ENCODE results near the gene ALKBH1.
"Not testable (repeated sequence)": the region's sequence is repeated elsewhere in the genome, so short reads cannot be mapped to it uniquely, and the experiment has no call there.

The ALKBH1 gene

DNA sequence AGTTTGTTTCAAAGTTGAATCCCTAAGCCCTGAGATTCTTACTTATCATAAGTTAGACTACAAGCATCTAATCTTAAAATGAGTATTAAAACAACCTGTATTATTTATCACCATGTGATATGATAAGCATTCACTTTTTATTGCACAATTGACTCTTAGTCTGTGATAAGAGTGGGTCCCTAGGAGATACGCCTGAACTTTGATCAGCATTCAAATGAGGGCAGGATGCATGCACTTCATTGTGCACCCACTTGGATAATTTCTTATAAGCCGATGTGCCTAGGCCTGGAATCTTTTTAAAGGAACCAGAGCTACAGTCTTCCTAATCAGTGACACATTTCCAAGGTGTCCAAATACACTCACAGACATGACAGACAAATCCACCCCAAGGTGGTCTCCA, 60.0 kb downstream of the ALKBH1 start:
- Mint-ChIP-seq H3K36me3 (no peaks in the 10 kb centered on the region), H3K4me3 (no peak overlapping the region), H3K9me3 (no peaks in the 10 kb centered on the region), H3K4me1 (no peaks in the 10 kb centered on the region), H3K27ac (no peak overlapping the region)
- no peak for DNase-seq (ENCODE audit: low spot score in 2 of 2)
- no peak for ATAC-seq

DNA sequence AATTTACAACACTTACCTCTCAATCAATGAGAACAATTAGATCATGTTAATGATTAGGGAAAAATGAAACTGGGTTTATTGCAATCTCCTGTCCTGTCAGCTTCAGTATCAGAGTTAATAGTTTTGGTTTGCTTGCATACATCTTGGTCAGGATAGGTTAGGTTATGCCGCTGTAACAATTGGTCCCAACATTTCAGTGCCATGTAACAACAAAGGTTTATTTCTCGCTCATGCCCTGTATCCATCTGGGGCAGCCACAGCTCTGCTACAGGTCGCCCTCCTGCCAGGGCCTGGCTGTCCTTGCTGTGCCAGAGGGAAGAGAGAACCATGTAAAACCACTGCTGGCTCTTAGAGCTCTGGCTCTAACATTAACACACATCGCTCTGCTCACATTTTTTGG, 60.9 kb downstream of the ALKBH1 start:
- Mint-ChIP-seq H3K4me1 (peaks cover 6% of the 10 kb centered on the region), H3K36me3 (no peaks in the 10 kb centered on the region), H3K27ac (no peak overlapping the region), H3K9me3 (no peaks in the 10 kb centered on the region), H3K4me3 (no peak overlapping the region)
- no peak for ATAC-seq
- no peak for DNase-seq (ENCODE audit: low spot score in 2 of 2)

DNA sequence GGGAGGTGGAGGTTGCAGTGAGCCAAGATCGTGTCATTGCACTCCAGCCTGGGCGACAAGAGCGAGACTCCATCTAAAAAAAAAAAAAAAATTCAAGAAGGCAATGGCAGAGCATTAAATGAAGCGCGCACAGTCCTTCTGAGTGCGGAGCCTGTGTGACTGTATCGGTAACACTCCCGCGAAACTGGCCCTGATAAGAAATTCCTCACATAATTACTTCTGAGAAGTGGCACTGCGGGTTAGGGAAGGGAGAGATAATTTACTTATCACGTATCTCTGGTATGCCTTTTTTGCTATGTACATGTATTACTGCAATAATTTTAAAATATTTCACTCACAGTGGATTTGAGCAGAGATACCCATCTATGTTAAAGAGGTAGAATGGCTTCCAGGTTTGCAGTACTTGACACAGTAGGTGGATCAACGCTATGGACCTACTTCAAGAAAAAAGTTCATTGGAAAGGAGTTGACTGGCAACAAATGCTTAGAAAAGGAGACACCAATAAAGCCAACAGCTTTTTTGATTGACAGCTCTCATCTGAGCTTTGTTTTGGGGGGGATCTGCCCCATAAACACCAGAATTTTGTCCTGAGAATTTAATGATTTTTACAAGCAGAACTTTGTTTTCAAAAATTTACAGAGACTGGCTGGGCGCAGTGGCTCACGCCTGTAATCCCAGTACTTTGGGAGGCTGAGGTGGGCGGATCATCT, 62.1 kb downstream of the ALKBH1 start:
- Mint-ChIP-seq H3K4me1 (peaks cover 15% of the 10 kb centered on the region), H3K4me3 (no peak overlapping the region), H3K9me3 (no peaks in the 10 kb centered on the region), H3K27ac (no peak overlapping the region), H3K36me3 (no peaks in the 10 kb centered on the region)
- ATAC-seq (no peak), DNase-seq (ENCODE audit: low spot score in 2 of 2) (no peak)

- Mint-ChIP-seq H3K27ac (peak overlapping the region; percentile 92), H3K9me3 (no peaks in the 10 kb centered on the region), H3K4me3 (peak overlapping the region; percentile 76), H3K36me3 (no peaks in the 10 kb centered on the region), H3K4me1 (peaks cover 15% of the 10 kb centered on the region)
- ATAC-seq (no peak), DNase-seq (ENCODE audit: low spot score in 2 of 2) (no peak)
Measured at GRCh38 chr14:77642407-77642806, 65.4 kb downstream of the ALKBH1 start.

DNA sequence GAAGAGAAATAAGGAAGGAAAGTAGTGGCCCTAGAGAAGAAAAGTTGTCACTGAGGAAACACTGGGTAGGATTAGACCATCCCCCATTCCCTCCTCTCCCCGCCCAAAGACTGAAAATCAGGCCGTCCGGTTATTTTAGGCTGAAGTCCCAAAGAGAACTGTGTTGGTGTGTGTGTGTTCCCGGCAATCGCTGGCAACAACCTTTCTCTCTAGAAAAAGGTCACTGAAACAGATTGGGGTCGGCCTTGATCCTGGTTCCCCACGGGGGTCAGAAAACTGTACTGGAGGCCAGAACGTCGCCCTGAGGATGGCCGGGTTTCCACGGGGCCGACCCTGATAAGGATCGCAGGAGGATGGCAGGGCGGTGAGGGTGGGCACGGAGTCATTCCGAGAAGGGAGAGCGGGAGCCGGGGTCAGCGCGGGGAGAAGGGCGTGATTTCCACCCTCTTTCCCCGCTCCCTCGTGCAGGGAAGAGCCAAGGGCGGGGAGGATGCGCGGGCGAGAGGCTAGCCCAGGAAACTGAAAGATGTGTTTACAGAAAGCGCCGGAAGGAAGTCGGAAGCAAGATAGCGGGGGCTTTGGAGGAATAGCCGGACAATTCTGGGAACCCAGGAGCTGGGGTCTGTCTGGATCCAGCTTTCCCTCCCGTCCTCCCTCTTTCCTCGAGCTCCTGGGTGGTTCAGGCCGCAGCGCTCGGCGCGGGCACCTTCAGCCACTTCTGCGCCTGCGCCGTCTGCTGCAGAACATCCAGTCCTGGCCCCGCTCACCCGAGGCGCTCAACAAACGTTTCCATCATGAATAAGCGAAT, 66.1 kb downstream of the ALKBH1 start:
- ATAC-seq (peak; percentile 89), DNase-seq (ENCODE audit: low spot score in 2 of 2) (peak; percentile 55 to 74)
- Mint-ChIP-seq H3K4me1 (peaks cover 15% of the 10 kb centered on the region), H3K9me3 (no peaks in the 10 kb centered on the region), H3K4me3 (peak overlapping the region; percentile 76), H3K27ac (peak overlapping the region; percentile 92), H3K36me3 (no peaks in the 10 kb centered on the region)

DNA sequence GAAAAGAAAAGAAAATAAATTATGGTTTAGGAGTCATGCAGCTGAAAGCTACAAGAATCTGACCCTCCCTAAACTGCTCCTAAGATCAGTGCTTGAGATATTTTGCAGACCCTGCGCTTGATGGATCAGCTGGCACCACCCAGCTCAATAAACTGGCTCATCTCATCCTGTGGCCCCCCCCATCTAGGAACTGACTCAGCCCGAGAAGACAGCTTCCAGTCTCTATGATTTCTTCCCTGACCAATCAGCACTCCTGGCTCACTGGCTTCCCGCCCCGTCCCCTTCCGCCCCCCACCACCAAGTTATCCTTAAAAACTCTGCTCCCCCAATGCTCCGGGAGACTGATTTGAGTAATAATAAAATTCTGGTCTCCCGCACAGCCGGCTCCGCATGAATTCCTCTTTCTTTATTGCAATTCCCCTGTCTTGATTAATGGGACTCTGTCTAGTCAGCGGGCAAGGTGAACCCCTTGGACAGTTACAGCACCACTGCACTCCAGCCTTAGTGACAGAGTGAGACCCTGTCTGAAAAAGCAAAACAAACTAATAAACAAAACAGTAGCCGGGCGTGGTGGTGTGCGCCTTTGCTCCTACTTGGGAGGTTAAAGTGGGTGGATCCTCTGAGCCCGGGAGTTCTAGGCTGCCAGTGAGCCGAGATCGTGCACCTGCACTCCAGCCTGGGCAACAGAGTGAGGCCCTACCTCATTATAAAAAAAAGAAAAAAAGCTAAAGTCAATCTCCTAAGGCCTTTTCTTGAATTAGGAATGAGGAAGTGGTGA, 66.9 kb downstream of the ALKBH1 start:
- Mint-ChIP-seq H3K36me3 (no peaks in the 10 kb centered on the region), H3K4me1 (peaks cover 15% of the 10 kb centered on the region), H3K27ac (peak overlapping the region; percentile 92), H3K9me3 (no peaks in the 10 kb centered on the region), H3K4me3 (peak overlapping the region; percentile 76)
- DNase-seq (ENCODE audit: low spot score in 2 of 2) = no peak
- ATAC-seq = no peak

- H3K4me1 Mint-ChIP-seq = peaks cover 15% of the 10 kb centered on the region
- ATAC-seq = no peak
- H3K9me3 Mint-ChIP-seq = no peaks in the 10 kb centered on the region
- H3K4me3 Mint-ChIP-seq = no peak overlapping the region
- peak overlapping the region; percentile 54 for H3K27ac Mint-ChIP-seq
- H3K36me3 Mint-ChIP-seq = no peaks in the 10 kb centered on the region
- no peak for DNase-seq (ENCODE audit: low spot score in 2 of 2)
Measured at GRCh38 chr14:77638771-77639171, 69.1 kb downstream of the ALKBH1 start.

- DNase-seq (ENCODE audit: low spot score in 2 of 2); H3K4me3 Mint-ChIP-seq; H3K4me1 Mint-ChIP-seq; H3K27ac Mint-ChIP-seq; ATAC-seq; H3K9me3 Mint-ChIP-seq; H3K36me3 Mint-ChIP-seq: not testable (repeated sequence)
Measured at GRCh38 chr14:77635869-77636268, 72.0 kb downstream of the ALKBH1 start.

GRCh38 chr14:77635466-77635865, 72.4 kb downstream of the ALKBH1 start:
- H3K9me3 Mint-ChIP-seq; DNase-seq (ENCODE audit: low spot score in 2 of 2); H3K27ac Mint-ChIP-seq; H3K4me3 Mint-ChIP-seq; H3K4me1 Mint-ChIP-seq; ATAC-seq; H3K36me3 Mint-ChIP-seq: not testable (repeated sequence)

DNA sequence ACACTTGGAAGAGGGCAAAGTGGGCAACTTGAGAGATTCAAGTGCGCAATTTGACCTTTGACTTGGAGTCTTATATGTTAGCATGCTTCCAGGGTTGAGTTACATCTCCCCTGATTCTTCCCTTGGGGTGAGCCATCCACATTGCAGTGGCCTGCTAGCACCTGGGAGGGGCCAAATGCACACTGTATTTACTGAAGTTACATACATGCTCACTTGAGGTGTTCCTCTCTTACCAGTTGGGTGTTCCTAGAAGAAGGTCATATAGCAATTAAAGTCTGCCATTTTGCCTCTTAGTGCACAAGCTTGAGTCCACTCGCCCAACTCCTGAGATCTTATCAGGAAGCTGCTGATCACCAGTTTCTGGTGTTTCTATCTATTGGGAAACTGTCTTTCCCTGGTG, 77.7 kb downstream of the ALKBH1 start:
- Mint-ChIP-seq H3K4me3 (no peak overlapping the region), H3K36me3 (no peaks in the 10 kb centered on the region), H3K27ac (no peak overlapping the region), H3K4me1 (no peaks in the 10 kb centered on the region), H3K9me3 (no peaks in the 10 kb centered on the region)
- ATAC-seq (no peak), DNase-seq (ENCODE audit: low spot score in 2 of 2) (no peak)

DNA sequence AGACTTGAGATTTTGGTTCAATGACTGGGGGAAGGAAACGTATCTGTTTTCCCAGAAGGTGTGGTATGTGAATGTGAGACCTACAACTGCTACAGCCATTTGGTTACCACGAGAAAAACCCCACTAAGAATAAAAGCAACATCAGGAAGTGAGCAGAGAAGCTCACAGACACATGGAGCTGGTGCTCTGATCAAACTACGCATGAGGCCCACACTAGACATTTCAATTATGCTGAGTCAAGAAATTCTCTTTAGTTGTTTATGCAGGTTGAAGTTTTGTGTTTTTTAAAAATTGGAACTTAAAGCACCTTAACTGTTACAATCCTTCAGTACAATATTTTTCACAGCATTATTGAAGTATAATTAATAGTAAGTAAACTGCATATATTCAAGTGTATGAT, 82.5 kb downstream of the ALKBH1 start:
- Mint-ChIP-seq H3K9me3 (no peaks in the 10 kb centered on the region), H3K27ac (no peak overlapping the region), H3K4me1 (no peaks in the 10 kb centered on the region), H3K4me3 (no peak overlapping the region), H3K36me3 (no peaks in the 10 kb centered on the region)
- DNase-seq (ENCODE audit: low spot score in 2 of 2) = no peak
- ATAC-seq = no peak

- ATAC-seq = no peak
- H3K36me3 Mint-ChIP-seq = no peaks in the 10 kb centered on the region
- DNase-seq (ENCODE audit: low spot score in 2 of 2) = no peak
- H3K4me3 Mint-ChIP-seq = no peak overlapping the region
- H3K4me1 Mint-ChIP-seq = no peaks in the 10 kb centered on the region
- no peaks in the 10 kb centered on the region for H3K9me3 Mint-ChIP-seq
- no peak overlapping the region for H3K27ac Mint-ChIP-seq
Measured at GRCh38 chr14:77623201-77623600, 84.6 kb downstream of the ALKBH1 start.

Data from stimulated activated effector memory CD8-positive, alpha-beta T cell treated with anti-CD3 and anti-CD28 coated beads, Interleukin-12 subunit alpha, Interleukin-12 subunit beta, amount 100 ng/mL, for 72 hours (primary cell).